HG03354 (cell line): ENCODE data around the gene NPHP3.
A peak's percentile ranks its signal among the peaks of the same experiment; 100 is the strongest.
"Not testable (repeated sequence)": the region's sequence is repeated elsewhere in the genome, so short reads cannot be mapped to it uniquely, and the experiment has no call there.

ENCODE experiments used
- ATAC-seq: cut with Tn5 transposase; IDR thresholded peaks from one replicate; pipeline ENCODE4 v1.9.1; 2021; ENCODE audit warnings: mild to moderate bottlenecking; ENCODE audit not compliant: unreplicated experiment, poor library complexity, severe bottlenecking

Gene NPHP3, protein sequence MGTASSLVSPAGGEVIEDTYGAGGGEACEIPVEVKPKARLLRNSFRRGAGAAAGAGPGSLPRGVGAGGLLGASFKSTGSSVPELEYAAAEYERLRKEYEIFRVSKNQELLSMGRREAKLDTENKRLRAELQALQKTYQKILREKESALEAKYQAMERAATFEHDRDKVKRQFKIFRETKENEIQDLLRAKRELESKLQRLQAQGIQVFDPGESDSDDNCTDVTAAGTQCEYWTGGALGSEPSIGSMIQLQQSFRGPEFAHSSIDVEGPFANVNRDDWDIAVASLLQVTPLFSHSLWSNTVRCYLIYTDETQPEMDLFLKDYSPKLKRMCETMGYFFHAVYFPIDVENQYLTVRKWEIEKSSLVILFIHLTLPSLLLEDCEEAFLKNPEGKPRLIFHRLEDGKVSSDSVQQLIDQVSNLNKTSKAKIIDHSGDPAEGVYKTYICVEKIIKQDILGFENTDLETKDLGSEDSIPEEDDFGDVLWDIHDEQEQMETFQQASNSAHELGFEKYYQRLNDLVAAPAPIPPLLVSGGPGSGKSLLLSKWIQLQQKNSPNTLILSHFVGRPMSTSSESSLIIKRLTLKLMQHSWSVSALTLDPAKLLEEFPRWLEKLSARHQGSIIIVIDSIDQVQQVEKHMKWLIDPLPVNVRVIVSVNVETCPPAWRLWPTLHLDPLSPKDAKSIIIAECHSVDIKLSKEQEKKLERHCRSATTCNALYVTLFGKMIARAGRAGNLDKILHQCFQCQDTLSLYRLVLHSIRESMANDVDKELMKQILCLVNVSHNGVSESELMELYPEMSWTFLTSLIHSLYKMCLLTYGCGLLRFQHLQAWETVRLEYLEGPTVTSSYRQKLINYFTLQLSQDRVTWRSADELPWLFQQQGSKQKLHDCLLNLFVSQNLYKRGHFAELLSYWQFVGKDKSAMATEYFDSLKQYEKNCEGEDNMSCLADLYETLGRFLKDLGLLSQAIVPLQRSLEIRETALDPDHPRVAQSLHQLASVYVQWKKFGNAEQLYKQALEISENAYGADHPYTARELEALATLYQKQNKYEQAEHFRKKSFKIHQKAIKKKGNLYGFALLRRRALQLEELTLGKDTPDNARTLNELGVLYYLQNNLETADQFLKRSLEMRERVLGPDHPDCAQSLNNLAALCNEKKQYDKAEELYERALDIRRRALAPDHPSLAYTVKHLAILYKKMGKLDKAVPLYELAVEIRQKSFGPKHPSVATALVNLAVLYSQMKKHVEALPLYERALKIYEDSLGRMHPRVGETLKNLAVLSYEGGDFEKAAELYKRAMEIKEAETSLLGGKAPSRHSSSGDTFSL (N-terminal part only)

DNA sequence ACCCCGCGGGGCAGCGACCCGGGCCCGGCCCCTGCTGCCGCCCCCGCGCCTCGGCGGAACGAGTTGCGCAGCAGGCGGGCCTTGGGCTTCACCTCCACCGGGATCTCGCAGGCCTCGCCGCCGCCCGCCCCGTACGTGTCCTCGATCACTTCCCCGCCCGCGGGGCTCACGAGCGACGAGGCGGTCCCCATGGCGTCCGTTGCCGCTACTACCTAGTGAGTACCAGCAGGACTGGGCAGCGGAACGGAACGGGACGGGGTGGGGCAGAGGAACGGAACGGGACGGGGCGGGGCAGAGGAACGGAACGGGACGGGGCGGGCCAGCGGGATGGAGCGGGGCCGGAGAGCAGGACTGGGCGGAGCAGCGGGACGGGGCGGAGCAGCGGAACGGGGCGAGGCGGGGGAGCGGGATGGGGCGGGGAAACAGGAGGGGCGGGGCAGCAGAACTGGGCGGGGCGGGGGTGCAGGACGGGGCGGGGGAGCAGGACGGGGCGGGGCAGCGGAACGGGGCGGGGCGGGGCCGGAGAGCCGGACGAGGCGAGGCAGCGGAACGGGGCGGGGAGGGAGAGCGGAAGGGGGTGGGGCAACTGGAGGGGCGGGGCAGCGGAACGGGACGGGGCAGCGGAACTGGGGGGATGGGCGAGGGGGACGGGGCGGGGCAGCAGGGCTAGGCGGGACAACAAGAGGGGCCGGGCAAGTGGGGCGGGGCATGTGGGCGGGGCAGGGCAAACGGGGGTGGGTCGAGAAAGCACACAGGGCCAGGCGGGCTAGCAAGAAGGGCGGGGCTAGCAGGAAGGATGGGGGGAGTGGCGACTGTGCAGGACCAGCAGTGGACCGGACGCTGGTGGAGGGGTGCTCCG is at the start of gene NPHP3:
Gene NPHP3 (minus strand): TSS at position 245 of the 859 bp plus-strand sequence. CDS start 54 bp downstream, at position 191.
- peak; percentile 82 for ATAC-seq

DNA sequence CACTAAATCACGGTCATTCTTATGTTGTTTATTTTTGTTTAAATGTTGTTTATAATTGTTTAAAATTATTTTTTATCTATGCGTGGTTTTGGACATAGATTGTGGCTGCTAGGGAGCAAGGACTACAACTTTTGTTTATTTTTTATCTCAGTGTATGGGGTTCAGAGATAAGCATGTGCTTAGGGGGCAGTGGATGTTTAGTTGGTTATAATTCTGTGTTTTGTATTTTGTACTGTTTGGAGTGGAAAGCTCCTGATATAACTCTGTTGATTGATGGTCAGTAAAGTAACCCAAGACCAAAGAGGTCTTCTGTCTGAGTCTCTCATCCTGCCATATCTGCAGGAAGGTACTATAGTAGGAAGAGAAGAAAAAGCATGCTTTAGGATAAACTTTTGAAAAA is 36.5 kb upstream of the NPHP3 start:
- ATAC-seq = no peak

DNA sequence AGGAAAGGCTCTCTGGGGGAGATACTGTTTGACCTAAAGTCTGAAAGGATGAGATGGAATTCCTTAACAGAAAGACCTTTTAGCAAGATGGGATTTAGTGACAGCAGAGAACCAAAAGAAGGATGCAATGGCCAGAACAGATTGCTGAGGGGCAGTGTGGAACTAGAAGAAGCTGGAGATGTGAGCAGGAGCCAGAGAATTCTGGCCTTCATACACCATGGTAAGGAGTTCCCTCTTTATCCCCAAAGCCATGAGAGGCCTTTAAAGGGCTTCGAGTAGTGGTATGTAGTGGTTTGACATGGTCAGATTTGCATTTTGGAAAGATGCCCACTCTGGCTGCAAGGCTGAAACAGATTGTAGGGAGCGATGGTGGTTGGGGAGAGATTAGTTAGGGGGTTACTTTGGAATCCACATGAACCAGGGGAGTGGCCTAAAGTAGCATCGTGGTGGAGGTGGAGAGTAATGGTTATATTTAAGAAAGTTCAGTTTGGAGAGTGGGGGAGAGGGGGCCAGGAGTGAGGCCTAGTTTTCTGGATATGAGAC is 34.0 kb upstream of the NPHP3 start:
- no peak for ATAC-seq

DNA sequence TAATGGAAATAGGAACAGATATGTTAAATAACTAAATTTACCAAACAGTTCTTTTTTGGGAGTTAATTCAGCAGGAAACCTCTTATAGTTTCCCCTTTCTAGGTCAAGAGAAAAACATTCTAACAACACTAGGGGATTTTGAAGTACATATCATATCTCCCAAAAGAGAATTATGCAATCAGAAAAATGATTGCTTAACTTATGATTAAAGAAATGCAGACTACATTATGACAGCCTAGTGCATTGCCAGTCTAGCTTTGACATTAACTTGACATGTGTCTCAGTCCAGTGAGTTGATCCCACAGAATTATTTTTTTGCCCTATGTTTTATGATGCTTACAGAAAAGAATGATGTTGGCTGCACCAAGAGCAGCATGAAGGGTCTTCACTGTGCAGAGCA is 31.7 kb upstream of the NPHP3 start:
- ATAC-seq = no peak

DNA sequence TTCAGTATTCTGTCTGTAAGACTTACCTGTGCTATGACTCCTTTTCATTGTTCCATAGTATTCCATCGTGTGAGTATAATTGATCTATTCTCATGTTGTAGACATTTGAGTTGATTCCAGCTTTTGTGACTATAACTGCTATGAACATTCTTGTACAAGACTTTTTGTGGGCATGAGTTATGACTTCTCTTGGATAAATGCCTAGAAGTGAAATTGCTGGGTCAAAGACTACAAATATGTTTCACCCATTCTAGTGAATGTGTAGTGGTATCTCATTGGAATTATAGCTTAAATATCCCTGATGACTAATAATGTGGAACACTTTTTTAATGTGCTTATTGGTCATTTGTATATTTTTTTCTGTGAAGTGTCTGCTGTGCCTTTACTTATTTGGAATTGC is 27.6 kb upstream of the NPHP3 start:
- no peak for ATAC-seq

DNA sequence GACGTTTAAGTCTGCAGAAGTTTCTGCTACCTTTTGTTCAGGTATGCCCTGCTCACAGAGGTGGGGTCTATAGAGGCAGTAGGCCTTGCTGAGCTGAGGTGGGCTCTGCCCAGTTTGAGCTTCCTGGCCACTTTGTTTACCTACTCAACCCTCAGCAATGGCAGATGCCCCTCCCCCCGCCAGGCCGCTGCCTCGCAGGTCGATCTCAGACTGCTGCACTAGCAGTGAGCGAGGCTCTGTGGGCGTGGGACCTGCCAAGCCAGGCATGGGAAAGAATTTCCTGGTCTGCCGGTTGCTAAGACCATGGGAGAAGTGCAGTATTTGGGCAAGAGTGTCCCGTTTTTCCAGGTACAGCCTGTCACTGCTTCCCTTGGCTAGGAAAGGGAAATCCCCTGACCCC is 24.5 kb upstream of the NPHP3 start:
- not testable (repeated sequence) for ATAC-seq

DNA sequence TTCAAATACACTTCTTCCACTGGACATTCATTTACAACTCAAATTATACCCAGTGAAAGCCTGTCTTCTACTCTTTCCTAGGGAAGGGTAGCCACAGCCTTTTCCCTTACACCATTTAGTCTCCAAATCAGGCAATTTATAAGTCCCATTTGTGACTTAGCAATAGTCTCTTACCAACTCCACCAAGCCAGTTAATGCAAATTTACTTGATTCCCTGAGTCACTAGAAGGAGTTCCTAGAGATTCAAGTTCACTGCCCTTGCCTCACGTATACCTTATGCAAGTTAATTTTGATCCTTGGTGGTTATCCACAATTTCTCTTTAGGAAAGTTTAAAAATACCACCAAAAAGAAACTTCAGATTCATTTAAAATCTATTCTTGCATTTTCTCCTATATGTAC is 16.1 kb upstream of the NPHP3 start:
- no peak for ATAC-seq

DNA sequence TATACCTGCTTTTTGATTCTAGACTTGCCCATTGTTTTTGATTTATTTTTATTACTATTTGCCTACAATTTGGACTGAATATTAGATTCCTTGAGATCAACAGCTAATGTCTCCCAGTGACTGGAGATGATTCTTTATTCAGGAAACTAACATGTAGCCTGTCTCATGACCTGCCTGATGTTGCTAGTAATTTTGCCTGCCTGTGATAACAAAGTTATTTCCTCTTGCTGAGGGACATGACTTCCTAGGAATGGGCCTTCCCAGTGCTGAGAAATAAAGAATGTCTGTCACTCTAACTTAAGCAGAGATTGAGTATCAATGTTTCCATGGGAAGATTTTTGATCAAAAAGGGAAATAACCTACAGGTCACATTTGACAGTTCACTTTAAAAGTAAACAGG is 13.4 kb upstream of the NPHP3 start:
- no peak for ATAC-seq

DNA sequence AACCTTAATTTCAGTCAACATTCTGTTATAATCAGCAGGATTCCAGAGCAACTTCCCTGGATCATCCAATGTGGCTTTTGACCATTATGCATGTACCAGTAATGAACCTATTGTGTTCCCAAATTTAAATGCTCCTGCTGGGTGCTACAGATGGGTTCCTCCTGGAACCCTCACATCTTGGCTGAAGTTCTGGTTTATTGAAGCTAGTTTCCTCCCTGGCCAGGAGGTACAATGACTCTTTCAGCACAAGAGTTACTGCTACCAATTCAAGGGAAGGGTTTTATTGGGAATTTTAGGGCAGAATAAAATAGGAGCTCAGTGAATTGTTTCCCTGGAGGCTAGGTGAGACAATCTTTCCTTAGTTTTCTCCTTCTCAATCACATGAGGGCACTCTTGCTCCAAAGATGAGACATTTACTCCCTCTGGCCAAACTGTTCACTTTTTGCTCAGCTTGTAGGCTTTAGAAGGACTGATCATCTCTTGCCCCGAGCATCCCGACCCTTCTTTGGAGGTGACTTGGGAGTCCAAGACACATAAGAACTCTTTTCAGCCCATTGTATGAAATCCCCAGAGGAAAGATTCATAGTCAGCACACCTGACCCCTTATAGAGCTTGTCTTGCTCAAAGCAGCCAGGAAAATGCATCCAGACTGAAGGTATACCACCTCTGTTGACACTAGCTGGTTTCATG is 8.8 kb upstream of the NPHP3 start:
- ATAC-seq = no peak

DNA sequence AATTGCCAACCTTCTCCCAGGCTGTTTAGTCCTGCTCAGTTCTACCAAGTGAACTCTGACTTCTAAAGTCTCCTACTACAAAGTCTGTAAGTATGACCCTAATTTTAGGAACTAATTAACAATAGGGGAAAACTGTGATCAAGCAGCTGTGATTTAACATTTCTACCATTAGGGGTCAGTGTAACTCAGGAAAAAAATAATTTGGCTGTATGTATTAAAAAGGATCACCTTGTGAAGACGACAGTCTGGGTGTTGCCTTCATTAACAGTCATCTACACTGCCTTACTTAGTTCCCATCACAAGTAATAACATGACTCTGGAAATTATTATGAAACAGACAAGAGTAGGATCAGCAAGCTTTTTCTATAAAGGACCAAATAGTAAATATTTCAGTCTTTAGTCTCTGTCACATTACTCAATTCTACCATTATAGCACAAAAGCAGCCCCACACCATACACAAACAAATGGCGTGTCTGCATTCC is 4.2 kb upstream of the NPHP3 start:
- ATAC-seq = no peak

DNA sequence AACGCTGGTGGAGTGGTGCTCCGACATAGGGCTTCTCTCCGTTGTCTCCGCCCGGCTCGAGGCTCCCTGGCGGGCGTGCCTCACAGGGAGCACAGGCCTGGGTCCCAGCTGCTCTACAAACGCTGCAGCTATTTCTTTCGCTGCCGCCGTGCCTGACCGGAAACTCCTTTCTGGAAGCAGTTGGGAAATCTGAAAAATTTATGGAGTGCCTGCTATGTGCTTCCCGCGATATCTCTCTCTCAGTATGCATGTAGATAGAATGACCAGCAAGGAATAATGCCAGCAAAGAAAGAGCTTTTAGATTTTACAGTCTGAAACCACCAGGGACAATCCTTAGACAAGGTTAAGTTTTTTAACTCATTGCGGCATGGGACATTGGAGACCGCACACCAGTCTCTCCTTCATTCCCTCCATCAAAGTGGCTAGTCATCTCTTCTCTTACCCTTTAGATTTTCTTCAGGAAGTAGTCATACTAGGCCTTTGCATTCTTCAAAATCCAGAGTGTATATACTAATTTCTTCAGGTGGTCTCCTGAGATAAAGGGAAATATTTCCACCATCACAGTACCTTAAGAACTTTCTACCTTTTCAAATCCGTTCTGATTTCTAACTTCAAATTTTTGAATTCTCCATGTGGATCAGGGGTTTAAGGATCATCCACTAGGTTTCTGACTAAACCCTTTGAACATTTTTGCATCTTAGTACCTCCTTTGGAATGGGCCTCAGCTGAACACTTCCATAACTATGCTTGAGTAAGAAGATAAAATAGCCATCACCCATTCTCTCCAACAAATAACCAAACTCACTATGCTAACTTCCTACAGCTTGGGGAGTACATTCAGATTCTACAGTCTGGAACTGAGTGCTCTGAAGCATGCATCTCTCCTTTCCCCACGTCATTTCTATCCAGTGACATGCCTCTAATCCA is 1.1 kb upstream of the NPHP3 start:
- peak; percentile 3 for ATAC-seq

DNA sequence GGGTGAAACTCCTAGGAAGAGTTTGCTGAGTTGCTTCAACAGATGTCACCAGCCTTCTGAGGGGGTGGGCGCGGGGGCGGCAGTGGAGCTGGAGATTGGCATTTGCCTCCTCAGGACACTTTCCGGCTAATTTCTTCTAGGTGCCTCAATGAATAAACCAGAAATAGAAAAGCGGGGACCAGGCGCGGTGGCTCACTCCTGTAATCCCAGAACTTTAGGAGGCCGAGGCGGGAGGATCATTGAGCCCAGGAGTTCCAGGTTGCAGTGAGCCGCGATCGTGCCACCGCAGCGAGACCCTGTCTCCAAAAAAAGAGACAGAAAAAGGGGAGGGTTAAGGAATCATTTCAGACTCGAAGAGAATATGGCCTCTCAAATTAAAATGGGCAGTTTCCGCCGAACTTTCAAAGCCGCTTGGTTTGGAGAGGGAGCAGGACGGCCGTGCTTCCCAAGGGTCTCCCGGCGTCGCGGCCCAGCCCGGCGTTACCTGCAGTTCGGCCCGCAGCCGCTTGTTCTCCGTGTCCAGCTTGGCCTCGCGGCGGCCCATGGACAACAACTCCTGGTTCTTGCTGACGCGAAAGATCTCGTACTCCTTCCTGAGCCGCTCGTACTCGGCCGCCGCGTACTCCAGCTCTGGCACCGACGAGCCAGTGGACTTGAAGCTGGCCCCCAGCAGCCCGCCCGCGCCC is 587 bp downstream of the NPHP3 start:
- ATAC-seq = peak; percentile 37

DNA sequence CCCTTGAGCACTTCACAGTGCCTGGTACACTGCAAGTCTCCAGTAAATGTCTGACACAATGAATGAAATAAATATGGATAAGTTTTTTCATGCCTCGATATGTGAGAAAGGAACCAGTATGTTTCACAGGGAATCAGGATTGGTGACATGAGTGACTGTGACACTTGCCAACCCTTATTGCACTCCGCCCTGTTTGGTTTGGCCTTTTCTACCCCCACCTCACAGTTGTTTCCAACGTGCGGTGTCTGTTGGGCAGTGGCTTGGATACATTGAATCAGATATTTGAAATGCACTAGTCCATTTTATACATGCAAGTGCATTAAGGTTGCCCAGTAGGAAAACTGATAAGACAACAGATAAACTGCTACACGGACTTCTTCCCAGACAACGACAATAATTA is 2.0 kb downstream of the NPHP3 start:
- ATAC-seq = no peak

DNA sequence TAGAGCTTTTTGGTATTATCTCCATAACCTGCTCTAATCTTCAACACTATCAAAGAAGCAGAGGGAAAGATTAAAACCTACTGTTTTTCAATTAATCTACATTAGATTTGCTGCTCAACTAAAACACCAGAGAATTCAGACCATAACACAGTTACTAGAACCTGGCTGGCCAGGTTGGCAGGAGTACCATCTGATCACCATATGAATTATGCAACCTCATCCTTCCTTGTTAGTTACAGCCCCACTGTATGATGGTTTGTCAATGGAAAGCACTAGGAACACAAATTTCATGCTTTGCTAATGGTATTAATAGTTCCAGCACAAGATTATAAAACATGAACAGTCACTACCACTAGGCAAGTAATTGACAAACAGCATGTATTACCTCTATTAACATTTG is 5.8 kb downstream of the NPHP3 start:
- ATAC-seq = no peak

DNA sequence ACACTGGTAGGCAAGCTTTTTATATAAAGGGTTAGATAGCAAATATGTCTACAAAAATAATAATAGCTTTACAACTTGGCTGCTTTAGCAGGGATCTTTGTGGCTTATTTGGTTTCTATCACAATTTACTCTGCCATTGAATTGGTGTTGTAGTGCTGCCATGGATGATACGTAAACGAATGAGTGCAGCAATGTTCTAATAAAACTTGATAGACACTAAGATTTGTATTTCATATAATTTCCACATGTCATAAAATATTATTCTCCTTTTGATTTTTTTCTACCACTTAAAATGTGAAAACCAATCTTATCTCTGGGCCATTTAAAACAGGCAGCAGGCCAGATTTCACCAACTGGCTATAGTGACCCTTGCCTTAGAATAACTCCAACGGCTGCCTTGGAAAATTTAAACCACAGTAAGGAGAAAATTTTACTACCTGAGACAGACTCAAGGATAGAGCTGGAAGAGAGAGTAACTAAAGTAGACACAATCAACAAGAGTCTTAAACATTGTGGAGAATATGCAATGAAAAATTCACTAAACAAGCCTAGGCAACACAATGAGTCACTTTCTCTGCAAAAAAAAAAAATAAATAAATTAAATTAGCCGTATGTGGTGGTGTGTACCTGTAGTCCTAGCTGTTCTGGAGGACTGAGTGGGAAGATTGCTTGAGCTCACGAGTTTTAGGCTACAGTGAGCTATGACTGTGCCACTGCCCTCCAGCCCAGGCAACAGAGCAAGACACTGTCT is 8.1 kb downstream of the NPHP3 start:
- no peak for ATAC-seq

DNA sequence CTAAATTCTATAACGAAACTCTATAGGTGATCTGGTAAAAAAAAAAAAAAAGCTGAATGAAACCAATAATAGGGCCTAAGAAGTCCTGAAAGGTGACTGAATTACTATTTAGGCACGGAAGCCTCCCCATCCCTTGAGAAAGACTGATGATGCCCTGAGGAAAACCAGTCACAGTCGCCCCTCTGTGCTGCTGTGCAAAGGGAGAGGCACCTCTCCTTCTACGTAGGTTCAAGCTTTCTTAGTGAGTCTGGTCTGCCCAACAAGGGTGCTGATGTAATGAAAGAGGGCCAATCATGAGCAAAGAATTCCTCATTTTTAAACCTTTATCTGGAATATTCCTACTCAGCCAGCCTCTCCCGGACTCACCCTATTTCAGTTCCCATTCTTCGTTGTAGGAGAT is 11.9 kb downstream of the NPHP3 start:
- no peak for ATAC-seq
